Activated naive CD4-positive, alpha-beta T cell treated with anti-CD3 and anti-CD28 coated beads, Interleukin-2, amount 10 ng/mL, durations not matched to agents 7 days and 5 days (primary cell): ENCODE measurements around the gene SRCAP.
A peak's percentile ranks its signal among the peaks of the same experiment; 100 is the strongest.
"Not testable (repeated sequence)": the region's sequence is repeated elsewhere in the genome, so short reads cannot be mapped to it uniquely, and the experiment has no call there.

ENCODE experiments used
- CTCF ChIA-PET: fragments of 350-600 bp; sonication (Branson Sonifier 250); formaldehyde crosslinking; loops from one replicate; lab custom pipeline; 2021; ENCODE audit warnings: antibody characterized with exemption; lab: Charles Lee
- DNase-seq: peaks from one replicate; pipeline ENCODE4 v3.0.0-alpha.2; 2020
- H3K27ac Mint-ChIP-seq: one replicate; pipeline ENCODE4 v1.8.0; 2021; ENCODE audit warnings: mild to moderate bottlenecking, moderate library complexity, mixed read lengths
- H3K27me3 Mint-ChIP-seq: one replicate; pipeline ENCODE4 v1.8.0; 2021; ENCODE audit warnings: mild to moderate bottlenecking, mixed read lengths
- H3K36me3 Mint-ChIP-seq: one replicate; pipeline ENCODE4 v1.8.0; 2021; ENCODE audit warnings: mixed read lengths
- H3K4me1 Mint-ChIP-seq: one replicate; pipeline ENCODE4 v1.8.0; 2021; ENCODE audit warnings: mixed read lengths
- H3K4me3 Mint-ChIP-seq: one replicate; pipeline ENCODE4 v1.8.0; 2021; ENCODE audit warnings: mild to moderate bottlenecking, moderate library complexity, mixed read lengths
- H3K9me3 Mint-ChIP-seq: one replicate; pipeline ENCODE4 v1.8.0; 2021; ENCODE audit warnings: mixed read lengths

Gene SRCAP

DNA sequence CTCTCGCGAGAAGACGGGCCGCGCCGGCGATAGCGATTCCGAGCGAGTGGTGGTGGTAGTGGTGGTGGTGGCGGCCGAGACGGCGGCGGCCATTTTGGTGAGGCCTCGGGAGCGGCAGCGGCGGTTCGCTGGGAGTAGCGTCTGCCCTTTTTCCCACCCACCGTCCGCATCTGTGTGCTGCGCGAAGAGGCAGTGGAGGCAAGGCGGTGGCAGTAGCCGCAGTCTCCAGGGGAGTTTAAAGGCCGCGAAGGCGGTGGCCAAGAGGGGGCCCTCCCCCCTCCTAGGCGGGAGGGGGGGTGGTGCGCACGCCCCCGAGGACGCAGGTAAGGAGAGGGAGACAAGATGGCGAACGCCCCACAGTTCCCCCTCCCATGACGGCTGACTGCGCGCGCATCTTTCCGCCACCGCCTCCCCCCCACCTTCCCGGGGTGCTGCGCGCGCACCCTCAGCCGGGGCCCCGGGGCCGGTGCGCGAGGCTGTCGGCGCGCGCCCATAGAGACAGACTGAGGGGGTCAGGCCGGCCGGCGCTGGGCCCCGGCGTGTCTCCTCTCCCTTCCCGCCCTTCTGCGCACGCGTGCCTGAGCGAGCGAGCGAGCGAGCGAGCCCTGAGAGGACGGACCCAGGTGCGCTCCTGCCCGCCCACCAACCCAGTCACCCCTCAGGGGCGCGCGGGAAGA, 694 bp upstream of the SRCAP start:
- Mint-ChIP-seq H3K27me3 (peaks cover 4% of the 10 kb centered on the region), H3K36me3 (peaks cover 25% of the 10 kb centered on the region), H3K9me3 (no peaks in the 10 kb centered on the region), H3K4me1 (peaks cover 44% of the 10 kb centered on the region), H3K27ac (peak overlapping the region; percentile 99), H3K4me3 (peak overlapping the region; percentile 100)
- CTCF ChIA-PET = interaction anchor here (0.8 to 2.3 kb wide), 4 partner anchors 13 to 100 kb away, joined by 3 to 10 read pairs (median 4); partner anchors contain the start of gene FBRS
- peak; percentile 100 for DNase-seq

- H3K27ac Mint-ChIP-seq = peak overlapping the region; percentile 99
- CTCF ChIA-PET = interaction anchor here (0.6 kb wide), 1 partner anchor 28 kb away, joined by 3 read pairs; no protein-coding TSS in a partner anchor
Measured at GRCh38 chr16:30699615-30700099, 686 bp downstream of the SRCAP start.

DNA sequence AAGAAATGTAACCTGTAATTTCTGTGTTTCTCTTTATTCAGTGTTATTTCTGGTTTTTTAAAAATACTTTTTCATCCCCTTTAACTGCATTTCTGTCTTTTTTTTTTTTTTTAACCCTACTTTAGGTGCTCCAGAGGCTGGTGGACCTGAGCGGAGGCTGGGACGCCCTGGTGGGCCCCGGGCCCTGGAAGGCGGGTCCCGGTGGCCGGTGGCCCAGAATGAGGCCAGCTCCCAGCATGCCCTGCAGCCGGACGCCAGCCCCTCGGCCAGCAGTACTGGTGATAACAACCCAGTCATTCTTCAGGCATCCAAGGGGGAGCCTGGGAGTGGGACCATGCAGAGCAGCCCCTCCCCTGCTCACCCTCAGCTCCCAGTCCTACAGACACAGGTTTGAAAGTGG, 1.5 kb downstream of the SRCAP start:
- no peak for DNase-seq
- H3K4me3 Mint-ChIP-seq = peak overlapping the region; percentile 100
- H3K4me1 Mint-ChIP-seq = peaks cover 30% of the 10 kb centered on the region
- CTCF ChIA-PET = interaction anchor here (0.6 kb wide), 1 partner anchor 27 kb away, joined by 3 read pairs; no protein-coding TSS in a partner anchor
- no peak overlapping the region for H3K27ac Mint-ChIP-seq
- H3K36me3 Mint-ChIP-seq = peaks cover 35% of the 10 kb centered on the region
- H3K9me3 Mint-ChIP-seq = no peaks in the 10 kb centered on the region
- H3K27me3 Mint-ChIP-seq = peaks cover 4% of the 10 kb centered on the region

More at GRCh38 chr16:30699615-30700099, 686 bp downstream of the SRCAP start:
- H3K4me3 Mint-ChIP-seq = peak overlapping the region; percentile 100
- H3K4me1 Mint-ChIP-seq = peaks cover 36% of the 10 kb centered on the region
- H3K36me3 Mint-ChIP-seq = peaks cover 32% of the 10 kb centered on the region
- no peak for DNase-seq
- peaks cover 4% of the 10 kb centered on the region for H3K27me3 Mint-ChIP-seq
- H3K9me3 Mint-ChIP-seq = no peaks in the 10 kb centered on the region

GRCh38 chr16:30700971-30701370, 2.0 kb downstream of the SRCAP start:
- Mint-ChIP-seq H3K36me3 (peaks cover 37% of the 10 kb centered on the region), H3K9me3 (no peaks in the 10 kb centered on the region), H3K27me3 (peaks cover 4% of the 10 kb centered on the region), H3K4me3 (peak overlapping the region; percentile 18), H3K4me1 (peaks cover 29% of the 10 kb centered on the region), H3K27ac (peak overlapping the region; percentile 64)
- CTCF ChIA-PET = no interaction called here
- no peak for DNase-seq

GRCh38 chr16:30703071-30703470, 4.1 kb downstream of the SRCAP start:
- DNase-seq, CTCF ChIA-PET, H3K9me3 Mint-ChIP-seq, H3K27me3 Mint-ChIP-seq, H3K4me3 Mint-ChIP-seq, H3K27ac Mint-ChIP-seq: not testable (repeated sequence)
- Mint-ChIP-seq H3K36me3 (peaks cover 55% of the 10 kb centered on the region), H3K4me1 (peaks cover 18% of the 10 kb centered on the region)

DNA sequence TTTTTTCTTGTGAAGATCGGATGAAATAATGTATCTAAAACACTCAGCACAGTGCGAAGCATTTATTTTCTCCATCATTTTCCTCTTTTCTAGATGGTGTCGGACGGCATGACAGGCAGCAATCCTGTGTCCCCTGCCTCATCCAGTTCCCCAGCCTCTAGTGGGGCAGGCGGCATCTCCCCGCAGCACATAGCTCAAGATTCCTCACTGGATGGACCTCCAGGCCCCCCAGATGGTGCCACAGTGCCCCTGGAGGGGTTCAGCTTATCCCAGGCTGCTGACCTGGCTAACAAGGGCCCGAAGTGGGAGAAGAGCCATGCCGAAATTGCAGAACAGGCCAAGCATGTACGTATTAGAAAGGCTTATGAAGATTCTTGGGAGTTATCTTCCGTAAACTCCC, 5.0 kb downstream of the SRCAP start:
- Mint-ChIP-seq H3K9me3 (no peaks in the 10 kb centered on the region), H3K36me3 (peaks cover 54% of the 10 kb centered on the region), H3K27ac (no peak overlapping the region), H3K4me3 (no peak overlapping the region), H3K27me3 (no peaks in the 10 kb centered on the region), H3K4me1 (peaks cover 18% of the 10 kb centered on the region)
- CTCF ChIA-PET = interaction anchor here (0.6 kb wide), 1 partner anchor 10 kb away, joined by 3 read pairs; no protein-coding TSS in a partner anchor
- DNase-seq = no peak

- Mint-ChIP-seq H3K4me3 (no peak overlapping the region), H3K27ac (no peak overlapping the region), H3K4me1 (peaks cover 2% of the 10 kb centered on the region), H3K27me3 (no peaks in the 10 kb centered on the region), H3K9me3 (no peaks in the 10 kb centered on the region), H3K36me3 (peaks cover 57% of the 10 kb centered on the region)
- CTCF ChIA-PET = interaction anchor here (1.3 kb wide), 1 partner anchor 235 kb away, joined by 4 read pairs; no protein-coding TSS in a partner anchor
- DNase-seq = no peak
Measured at GRCh38 chr16:30706046-30706445, 7.1 kb downstream of the SRCAP start.

DNA sequence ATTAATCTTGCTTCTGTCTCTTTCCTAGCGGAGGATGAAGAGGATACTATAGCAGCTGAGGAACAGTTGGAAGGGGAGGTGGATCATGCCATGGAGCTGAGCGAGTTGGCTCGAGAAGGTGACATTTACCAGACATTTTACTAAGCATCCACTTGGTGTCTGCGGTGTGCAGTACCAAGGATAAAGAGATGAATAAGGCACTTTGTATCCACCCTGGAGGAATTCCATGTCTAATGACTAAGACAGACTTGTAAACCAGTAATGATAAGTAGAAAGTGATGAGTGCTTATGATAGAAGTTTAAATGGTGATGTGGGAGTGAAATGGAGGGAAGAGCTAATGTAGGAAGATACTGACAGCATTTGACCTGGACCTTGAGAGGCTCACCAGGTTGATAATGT, 12.0 kb downstream of the SRCAP start:
- Mint-ChIP-seq H3K4me3 (no peak overlapping the region), H3K27ac (no peak overlapping the region), H3K27me3 (no peaks in the 10 kb centered on the region), H3K36me3 (peaks cover 74% of the 10 kb centered on the region), H3K4me1 (peaks cover 22% of the 10 kb centered on the region), H3K9me3 (no peaks in the 10 kb centered on the region)
- no peak for DNase-seq
- CTCF ChIA-PET = interaction anchor here (1.5 to 3.5 kb wide), 2 partner anchors 11 to 13 kb away, joined by 4 to 10 read pairs; no protein-coding TSS in a partner anchor

DNA sequence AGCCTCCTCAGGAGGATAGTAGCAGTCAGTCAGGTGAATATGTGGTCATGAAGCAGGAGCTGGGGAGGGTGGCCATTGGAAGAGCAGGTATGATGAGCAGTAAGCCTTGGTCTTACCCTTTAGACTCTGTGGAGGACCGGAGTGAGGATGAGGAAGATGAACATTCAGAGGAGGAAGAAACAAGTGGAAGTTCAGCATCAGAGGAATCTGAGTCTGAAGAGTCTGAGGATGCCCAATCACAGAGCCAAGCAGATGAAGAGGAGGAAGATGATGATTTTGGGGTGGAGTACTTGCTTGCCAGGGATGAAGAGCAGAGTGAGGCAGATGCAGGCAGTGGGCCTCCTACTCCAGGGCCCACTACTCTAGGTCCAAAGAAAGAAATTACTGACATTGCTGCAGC, 12.7 kb downstream of the SRCAP start:
- Mint-ChIP-seq H3K4me1 (peaks cover 29% of the 10 kb centered on the region), H3K27me3 (no peaks in the 10 kb centered on the region), H3K36me3 (peaks cover 78% of the 10 kb centered on the region), H3K27ac (peak overlapping the region; percentile 66), H3K9me3 (no peaks in the 10 kb centered on the region), H3K4me3 (no peak overlapping the region)
- DNase-seq = no peak
- CTCF ChIA-PET = interaction anchor here (1.5 to 3.5 kb wide), 3 partner anchors 10 to 17 kb away, joined by 3 to 10 read pairs (median 4); no protein-coding TSS in a partner anchor

DNA sequence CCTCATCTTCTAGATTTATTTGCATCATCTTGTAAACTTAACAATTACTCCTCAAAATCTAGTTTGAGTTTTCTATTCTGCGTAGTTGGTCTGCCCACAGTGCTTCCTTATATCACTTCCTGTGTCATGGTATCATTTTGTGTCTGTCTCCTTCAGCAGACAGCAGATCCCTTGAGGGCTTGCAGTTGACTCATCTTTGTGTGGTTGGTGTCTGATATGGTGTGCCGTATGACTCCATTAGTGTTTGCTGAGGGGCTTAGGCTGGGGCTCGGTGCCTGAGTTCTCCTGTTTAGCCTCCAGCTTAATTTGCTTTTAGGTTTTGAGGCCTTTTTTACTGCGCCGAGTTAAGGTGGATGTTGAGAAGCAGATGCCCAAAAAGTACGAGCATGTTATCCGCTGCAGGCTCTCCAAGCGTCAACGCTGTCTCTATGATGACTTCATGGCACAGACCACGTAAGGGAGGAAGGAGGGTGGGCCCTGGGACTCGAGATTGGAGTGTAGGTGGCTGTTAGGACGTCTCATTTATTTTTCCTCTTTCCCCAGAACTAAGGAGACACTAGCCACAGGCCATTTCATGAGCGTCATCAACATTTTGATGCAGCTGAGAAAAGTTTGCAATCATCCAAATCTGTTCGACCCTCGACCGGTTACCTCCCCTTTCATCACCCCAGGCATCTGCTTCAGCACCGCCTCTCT, 16.9 kb downstream of the SRCAP start:
- Mint-ChIP-seq H3K27me3 (no peaks in the 10 kb centered on the region), H3K4me1 (peaks cover 37% of the 10 kb centered on the region), H3K27ac (peak overlapping the region; percentile 90), H3K9me3 (no peaks in the 10 kb centered on the region), H3K36me3 (peaks cover 67% of the 10 kb centered on the region), H3K4me3 (no peak overlapping the region)
- CTCF ChIA-PET = interaction anchor here (0.5 kb wide), 1 partner anchor 22 kb away, joined by 3 read pairs; no protein-coding TSS in a partner anchor
- peak; percentile 41 for DNase-seq

GRCh38 chr16:30720086-30720485, 21.1 kb downstream of the SRCAP start:
- Mint-ChIP-seq H3K27me3 (no peaks in the 10 kb centered on the region), H3K4me1 (peaks cover 23% of the 10 kb centered on the region), H3K27ac (no peak overlapping the region), H3K9me3 (no peaks in the 10 kb centered on the region), H3K36me3 (peaks cover 73% of the 10 kb centered on the region), H3K4me3 (no peak overlapping the region)
- CTCF ChIA-PET = no interaction called here
- DNase-seq = no peak

- H3K36me3 Mint-ChIP-seq = peaks cover 74% of the 10 kb centered on the region
- DNase-seq = no peak
- H3K4me3 Mint-ChIP-seq = no peak overlapping the region
- CTCF ChIA-PET = interaction anchor here (2.7 kb wide), 1 partner anchor 9 kb away, joined by 10 read pairs; no protein-coding TSS in a partner anchor
- H3K9me3 Mint-ChIP-seq = no peaks in the 10 kb centered on the region
- no peak overlapping the region for H3K27ac Mint-ChIP-seq
- H3K4me1 Mint-ChIP-seq = peaks cover 17% of the 10 kb centered on the region
- no peaks in the 10 kb centered on the region for H3K27me3 Mint-ChIP-seq
Measured at GRCh38 chr16:30720694-30721093, 21.7 kb downstream of the SRCAP start.

DNA sequence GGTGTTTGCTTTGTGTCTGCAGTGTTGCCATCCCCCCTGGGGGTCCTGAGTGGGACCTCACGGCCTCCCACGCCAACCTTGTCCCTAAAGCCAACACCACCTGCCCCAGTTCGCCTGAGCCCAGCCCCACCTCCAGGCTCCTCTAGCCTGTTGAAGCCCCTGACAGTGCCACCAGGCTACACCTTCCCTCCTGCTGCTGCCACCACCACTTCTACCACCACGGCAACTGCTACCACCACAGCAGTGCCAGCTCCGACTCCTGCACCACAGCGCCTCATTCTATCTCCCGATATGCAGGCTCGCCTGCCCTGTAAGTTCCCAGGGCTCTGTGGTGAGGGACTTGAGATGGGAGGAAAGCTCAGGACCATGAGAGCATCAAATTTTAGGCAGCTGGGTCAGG, 22.2 kb downstream of the SRCAP start:
- Mint-ChIP-seq H3K27ac (no peak overlapping the region), H3K27me3 (no peaks in the 10 kb centered on the region), H3K4me1 (peaks cover 12% of the 10 kb centered on the region), H3K9me3 (no peaks in the 10 kb centered on the region), H3K36me3 (peaks cover 72% of the 10 kb centered on the region), H3K4me3 (no peak overlapping the region)
- CTCF ChIA-PET = interaction anchor here (2.7 kb wide), 1 partner anchor 9 kb away, joined by 10 read pairs; no protein-coding TSS in a partner anchor
- no peak for DNase-seq

DNA sequence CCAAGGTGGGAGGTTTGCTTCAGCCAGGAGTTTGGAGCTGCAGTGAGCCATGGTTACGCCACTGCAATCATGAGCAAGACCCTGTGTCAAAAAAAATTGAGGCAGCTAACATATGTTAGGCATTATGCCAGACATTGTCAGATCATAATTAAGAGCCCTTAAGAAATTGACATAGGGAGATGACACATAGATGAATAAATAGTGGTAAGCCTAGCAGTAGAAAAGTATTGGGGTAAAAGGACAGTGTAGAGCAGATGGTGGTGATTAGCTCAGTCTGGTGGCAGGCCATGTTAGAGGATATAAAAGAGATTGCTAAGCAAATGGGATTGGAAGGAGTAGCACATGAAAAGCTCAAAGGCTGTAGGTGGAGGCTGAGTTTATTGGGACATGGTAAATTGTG, 22.6 kb downstream of the SRCAP start:
- Mint-ChIP-seq H3K36me3 (peaks cover 68% of the 10 kb centered on the region), H3K27ac (no peak overlapping the region), H3K4me1 (peaks cover 8% of the 10 kb centered on the region), H3K9me3 (no peaks in the 10 kb centered on the region), H3K27me3 (no peaks in the 10 kb centered on the region), H3K4me3 (no peak overlapping the region)
- CTCF ChIA-PET = interaction anchor here (2.7 kb wide), 1 partner anchor 10 kb away, joined by 10 read pairs; no protein-coding TSS in a partner anchor
- no peak for DNase-seq
